ENCODE measurements around the gene LPCAT3.

Gene LPCAT3

DNA sequence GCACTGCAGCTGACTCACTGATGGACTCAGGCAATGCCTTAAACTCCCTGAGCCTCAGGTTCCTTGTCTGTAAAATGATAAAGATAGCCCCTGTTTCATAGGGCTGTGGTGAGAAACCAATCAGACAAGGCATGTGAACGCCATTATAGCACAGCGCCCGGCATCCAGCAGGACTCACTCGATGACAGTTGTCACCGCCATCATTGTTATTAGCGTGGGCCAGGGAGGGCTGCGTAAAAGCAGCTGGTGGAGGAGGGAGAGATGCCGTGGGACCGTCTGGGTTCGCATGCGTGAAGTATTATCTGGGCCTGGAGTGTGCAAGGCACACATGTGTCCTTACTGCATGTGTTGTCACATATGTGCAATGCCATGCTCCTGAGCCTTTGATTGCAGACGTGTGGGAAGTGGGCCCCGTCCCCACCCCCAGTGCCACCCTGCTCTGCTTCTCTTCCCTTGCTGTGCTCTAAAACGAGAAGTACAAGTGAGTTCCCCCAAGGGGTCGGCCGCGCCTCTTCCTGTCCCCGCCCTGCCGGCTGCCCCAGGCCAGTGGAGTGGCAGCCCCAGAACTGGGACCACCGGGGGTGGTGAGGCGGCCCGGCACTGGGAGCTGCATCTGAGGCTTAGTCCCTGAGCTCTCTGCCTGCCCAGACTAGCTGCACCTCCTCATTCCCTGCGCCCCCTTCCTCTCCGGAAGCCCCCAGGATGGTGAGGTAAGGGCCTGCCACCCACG, 67.3 kb downstream of the LPCAT3 start, which contains the start of gene PTPN6:
PTPN6 (plus strand) TSS at position 546 of the 730 bp plus-strand sequence; CDS start at position 703, 157 bp downstream.
- DNase-seq: peak; percentile 73 to 76

DNA sequence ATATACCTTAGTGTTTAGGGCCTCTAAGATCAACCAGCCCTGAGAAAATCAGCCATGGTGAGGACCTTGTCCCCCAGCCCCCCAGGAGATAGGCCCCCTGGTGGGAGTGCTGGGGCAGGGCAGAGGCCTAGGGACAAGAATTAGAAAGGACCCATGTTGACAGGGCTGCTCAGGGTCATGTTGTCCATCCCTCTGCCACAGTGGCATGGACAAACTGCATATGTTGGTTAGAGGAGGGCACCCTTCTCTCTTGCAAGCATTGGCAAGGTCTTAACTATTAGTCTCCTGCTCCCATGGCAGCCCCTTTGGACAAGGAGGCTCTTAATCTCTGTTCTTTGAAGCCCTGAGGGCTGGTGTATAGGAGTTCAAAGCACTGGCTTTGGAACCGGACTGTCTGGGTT, 67.9 kb downstream of the LPCAT3 start:
- peak; percentile 63 to 65 for DNase-seq

DNA sequence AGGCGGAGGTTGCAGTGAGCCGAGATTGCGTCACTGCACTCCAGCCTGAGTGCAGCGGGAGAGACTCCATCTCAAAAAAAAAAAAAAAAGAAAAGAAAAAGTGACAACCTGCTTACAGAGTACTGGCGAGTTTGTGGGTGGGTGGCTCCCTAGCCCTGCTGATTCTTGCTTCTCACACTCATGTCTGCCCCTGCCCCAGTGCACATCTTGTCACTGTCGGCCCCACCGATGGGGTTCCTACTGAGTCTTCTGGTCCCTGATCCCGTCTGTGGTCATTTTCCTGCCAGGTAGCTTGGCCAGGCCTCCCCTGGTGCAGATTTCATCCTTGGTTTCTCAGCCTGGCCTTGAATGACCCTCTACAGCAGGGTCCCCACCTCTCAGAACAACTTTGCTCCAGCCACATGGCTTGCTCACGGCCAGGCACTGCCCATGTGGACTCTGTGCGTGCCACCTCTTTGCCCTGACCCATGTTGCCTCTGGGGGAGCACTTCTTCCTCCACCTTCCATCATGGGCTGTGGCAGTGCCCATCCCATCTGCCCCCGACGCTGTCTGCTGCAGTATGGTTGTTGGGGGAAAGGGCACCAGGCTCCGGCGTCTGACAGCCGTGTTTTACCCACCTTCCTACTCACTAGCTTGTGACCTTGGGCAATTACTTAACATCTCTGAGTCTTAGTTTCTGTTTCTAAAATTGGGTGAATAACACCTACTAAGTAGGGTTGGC, 69.2 kb downstream of the LPCAT3 start:
- DNase-seq: peak in 1 of 2 experiments; percentile 53

DNA sequence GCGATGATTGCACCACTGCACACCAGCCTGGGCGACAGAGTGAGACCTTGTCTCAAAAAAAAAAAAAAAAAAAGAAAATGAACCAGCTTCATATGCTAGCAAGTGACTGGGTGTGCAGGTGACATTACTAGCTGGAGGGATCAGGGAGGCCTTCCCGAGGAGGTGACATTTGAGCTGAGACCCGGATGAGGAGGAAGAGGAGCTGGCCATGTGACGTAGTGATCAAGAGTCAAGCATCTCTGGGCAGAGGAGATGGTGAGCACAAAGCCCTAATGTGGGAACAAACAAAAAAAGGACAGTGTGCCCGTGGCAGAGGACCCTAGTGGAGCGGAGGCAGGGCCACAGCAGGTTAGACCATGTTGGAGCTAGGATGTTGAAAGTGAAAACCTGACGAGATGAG, 70.7 kb downstream of the LPCAT3 start:
- DNase-seq: no peak

DNA sequence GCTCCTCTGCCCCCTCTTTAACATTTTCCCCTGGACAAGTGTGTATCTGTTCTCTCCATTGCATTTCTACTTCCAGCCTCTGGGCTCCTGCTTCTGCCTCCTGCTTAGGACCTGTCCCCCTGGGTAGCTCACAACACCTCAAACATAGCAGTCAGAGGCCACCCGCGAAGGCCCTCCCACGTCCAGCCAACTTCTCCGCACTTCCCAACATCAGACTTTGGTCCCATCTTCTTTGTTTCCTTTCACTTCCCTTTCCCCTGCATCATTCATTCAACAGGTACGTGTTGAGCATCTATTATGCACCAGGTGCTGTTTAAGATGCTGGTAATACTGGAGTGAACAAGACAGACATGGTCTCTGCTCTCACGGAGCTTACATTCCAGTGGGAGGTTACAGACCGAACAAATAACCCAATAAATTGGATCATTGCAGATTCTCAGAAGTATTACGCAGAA, 71.3 kb downstream of the LPCAT3 start:
- no peak for DNase-seq

DNA sequence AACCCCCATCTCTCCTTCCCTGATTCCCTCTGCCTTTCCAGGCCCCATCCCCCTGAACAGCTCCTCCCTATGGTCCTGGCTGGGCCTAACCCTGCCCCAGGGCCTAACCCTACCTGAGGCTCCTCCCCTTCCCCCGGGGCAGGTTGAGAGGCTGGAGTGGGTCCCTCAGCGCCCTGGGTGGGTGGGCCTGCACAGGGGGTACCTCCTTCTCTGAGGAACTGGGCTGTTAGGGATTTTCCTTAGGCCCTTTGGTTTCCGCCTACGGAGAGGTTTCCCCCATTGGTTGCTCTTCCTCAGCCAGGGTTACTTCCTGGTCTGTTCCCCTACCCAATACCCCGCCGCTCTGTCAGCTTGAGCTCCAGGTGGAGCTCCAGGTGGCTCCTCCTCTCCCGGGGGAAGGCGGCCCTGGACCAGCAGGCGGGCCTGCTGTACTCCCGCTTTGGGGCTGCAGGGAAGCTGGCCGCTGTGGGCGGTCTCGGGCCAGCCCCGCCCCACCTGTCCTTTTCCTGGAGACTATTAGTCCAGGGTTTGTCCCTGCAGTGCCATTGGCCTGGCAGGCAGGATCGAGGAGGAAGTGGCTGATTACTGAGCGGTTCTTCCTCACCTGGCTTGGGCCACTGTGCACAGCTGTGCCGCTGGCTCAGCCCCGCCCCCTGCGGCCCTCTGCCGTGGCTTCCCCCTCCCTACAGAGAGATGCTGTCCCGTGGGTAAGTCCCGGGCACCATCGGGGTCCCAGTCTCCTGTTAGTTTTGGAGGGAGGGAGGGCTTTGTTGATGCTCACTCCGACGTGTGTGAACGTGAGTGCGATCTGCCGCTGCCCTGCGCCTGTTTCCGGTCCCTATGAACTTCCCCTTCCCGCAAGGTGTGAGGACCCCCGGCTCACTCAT, 72.0 kb downstream of the LPCAT3 start:
- DNase-seq: peak; percentile 72 to 80

DNA sequence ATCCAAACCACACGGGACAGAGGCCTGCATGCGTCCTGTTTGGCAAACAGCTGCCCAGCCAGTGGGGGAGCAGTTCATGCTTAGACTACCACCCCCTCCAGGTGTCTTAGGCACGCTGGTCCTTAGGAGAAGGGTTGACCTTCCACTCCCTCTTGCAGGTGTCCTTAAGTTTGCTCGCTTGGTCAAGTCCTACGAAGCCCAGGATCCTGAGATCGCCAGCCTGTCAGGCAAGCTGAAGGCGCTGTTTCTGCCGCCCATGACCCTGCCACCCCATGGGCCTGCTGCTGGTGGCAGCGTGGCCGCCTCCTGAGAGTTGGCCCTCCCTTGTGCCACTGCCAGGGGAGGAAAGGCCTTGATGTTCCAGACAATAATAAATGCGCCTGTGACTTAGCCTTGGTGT, 72.7 kb downstream of the LPCAT3 start:
- peak in 1 of 2 experiments; percentile 48 for DNase-seq

DNA sequence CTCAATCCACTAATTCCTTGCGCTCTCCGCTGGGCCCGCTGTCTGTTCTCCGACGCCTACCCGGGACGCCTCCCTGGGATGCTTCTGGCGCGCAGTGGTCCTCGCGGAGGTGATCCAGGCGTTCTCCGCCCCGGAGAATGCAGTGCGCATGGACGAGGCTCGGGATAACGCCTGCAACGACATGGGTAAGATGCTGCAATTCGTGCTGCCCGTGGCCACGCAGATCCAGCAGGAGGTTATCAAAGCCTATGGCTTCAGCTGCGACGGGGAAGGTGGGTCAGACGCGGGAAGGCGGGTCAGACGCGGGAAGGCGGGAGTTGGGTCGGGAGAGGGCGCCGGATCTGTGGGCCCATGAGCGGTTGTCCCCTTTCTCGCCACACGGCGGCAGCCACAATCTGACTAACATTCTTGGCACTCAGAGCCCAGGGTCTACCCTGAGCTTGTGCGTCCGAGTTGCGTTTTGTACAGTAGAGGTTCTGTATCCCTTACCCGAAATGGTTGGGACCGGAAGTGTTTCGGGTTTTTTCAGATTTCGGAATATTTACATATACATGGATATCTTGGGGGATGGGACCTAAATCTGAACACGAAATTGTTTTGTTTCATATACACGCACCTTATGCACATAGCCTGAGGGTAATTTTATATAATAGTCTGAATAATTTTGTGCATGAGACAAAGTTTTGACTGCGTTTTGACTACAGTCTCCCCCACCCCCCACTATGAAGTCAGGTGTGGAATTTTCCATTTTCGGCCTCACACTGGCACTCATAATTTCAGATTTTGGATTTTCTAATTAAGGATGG, 73.7 kb downstream of the LPCAT3 start:
- DNase-seq: peak; percentile 92 to 94

DNA sequence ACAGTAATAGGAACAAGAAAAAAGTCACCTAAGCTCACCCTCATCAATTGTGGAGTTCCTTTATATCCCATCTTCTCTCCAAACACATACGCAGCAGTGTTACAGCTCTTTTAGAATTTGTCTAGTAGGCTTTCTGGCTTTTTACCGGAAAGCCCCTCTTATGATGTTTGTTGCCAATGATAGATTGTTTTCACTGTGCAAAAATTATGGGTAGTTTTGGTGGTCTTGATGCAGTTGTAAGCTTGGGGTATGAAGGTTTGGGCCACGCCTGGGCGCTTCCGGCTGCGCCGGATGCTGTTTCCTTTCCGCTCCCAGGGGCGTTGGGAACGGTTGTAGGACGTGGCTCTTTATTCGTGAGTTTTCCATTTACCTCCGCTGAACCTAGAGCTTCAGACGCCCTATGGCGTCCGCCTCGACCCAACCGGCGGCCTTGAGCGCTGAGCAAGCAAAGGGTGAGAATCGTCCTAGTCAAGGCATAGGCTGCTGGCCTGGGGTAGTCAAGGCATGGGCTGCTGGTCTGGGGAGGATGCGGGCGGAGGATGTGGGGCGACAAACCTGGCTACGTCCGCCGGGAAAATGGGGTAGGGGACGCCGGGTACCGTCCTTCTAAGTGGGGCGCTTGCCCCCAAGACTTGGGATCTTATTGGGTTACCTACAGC, 74.4 kb downstream of the LPCAT3 start, which contains the start of the genes C12orf57 and RNU7-1:
C12orf57 (plus strand) TSS at position 301 of the 659 bp plus-strand sequence; CDS start at position 401, 100 bp downstream.
RNU7-1 (plus strand) TSS at position 95 of the 659 bp plus-strand sequence.
- DNase-seq: peak; percentile 89 to 90

DNA sequence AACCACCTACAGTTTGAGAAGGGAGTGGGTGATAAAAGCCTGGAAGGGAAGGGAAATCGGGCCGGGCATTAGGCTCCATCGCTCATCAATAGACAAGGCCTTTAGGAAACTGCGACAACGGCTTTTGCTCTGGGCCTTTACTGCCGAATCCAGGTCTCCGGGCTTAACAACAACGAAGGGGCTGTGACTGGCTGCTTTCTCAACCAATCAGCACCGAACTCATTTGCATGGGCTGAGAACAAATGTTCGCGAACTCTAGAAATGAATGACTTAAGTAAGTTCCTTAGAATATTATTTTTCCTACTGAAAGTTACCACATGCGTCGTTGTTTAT, 74.9 kb downstream of the LPCAT3 start:
- peak; percentile 74 to 82 for DNase-seq

DNA sequence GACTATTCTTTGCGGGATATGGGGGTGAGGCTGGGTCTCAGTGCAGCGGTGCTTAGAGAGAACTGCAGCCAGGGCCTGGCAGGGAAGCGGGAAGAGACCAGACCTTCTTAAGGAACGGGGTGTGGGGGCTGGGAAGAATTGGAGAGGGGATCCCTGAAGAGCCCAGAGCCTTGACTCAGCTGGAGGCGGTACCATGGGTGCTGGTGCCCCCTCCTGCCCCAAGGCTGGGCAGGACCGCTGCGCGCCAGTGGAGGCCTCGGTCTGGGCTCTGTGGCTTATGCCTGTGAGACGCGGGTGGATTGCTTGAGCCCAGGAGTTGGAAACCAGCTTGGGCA, 76.0 kb downstream of the LPCAT3 start:
- no peak for DNase-seq

DNA sequence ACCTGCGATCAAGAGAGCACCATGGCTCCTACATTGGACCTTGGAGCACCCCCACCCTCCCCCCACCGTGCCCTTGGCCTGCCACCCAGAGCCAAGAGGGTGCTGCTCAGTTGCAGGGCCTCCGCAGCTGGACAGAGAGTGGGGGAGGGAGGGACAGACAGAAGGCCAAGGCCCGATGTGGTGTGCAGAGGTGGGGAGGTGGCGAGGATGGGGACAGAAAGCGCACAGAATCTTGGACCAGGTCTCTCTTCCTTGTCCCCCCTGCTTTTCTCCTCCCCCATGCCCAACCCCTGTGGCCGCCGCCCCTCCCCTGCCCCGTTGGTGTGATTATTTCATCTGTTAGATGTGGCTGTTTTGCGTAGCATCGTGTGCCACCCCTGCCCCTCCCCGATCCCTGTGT, 76.5 kb downstream of the LPCAT3 start:
- no peak for DNase-seq

DNA sequence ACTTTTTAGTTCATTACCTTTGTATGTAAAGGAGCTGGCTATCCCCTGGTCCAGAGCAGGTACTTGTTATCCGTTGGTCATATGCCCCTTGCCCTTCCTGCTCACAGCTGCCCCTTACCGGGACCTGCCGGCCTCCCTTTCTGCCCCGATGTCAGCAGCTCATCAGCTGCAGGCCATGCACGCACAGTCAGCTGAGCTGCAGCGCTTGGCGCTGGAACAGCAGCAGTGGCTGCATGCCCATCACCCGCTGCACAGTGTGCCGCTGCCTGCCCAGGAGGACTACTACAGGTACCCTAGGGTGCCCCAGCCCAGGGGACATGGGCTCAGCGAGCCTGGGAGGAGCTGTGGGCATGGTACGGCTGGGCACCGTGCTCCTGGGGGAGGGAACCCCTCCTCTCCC, 77.0 kb downstream of the LPCAT3 start:
- DNase-seq: no peak

DNA sequence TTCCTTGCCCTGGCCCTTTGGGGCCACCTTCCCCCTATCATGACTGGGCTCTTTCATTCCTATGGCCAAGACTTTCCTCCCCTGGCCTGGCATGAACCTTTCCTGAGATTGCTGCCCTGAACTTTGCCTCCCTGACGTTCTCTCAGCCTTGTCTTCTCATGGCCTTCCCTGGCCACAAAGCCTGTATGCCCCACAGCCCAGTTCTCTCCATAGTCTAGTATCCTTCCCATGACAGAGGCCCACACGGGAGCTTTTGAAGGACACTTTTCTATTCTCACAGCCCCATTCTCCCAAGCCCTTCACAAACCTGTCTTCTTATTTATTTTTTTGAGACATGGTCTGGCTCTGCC, 79.1 kb downstream of the LPCAT3 start:
- DNase-seq: no peak

DNA sequence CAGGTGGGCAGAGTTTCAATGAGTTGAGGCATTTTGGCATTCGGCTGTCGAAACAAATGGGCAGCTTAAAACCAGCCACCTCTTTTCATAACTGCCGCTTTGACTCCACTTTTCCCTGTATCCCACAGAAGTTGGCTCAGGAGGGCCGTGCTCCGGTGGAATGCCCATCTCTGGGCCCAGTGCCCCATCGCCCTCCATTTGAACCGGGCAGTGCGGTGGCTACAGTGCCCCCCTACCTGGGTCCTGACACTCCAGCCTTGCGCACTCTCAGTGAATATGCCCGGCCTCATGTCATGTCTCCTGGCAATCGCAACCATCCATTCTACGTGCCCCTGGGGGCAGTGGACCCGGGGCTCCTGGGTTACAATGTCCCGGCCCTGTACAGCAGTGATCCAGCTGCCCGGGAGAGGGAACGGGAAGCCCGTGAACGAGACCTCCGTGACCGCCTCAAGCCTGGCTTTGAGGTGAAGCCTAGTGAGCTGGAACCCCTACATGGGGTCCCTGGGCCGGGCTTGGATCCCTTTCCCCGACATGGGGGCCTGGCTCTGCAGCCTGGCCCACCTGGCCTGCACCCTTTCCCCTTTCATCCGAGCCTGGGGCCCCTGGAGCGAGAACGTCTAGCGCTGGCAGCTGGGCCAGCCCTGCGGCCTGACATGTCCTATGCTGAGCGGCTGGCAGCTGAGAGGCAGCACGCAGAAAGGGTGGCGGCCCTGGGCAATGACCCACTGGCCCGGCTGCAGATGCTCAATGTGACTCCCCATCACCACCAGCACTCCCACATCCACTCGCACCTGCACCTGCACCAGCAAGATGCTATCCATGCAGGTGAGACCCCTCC, 79.7 kb downstream of the LPCAT3 start:
- no peak for DNase-seq

DNA sequence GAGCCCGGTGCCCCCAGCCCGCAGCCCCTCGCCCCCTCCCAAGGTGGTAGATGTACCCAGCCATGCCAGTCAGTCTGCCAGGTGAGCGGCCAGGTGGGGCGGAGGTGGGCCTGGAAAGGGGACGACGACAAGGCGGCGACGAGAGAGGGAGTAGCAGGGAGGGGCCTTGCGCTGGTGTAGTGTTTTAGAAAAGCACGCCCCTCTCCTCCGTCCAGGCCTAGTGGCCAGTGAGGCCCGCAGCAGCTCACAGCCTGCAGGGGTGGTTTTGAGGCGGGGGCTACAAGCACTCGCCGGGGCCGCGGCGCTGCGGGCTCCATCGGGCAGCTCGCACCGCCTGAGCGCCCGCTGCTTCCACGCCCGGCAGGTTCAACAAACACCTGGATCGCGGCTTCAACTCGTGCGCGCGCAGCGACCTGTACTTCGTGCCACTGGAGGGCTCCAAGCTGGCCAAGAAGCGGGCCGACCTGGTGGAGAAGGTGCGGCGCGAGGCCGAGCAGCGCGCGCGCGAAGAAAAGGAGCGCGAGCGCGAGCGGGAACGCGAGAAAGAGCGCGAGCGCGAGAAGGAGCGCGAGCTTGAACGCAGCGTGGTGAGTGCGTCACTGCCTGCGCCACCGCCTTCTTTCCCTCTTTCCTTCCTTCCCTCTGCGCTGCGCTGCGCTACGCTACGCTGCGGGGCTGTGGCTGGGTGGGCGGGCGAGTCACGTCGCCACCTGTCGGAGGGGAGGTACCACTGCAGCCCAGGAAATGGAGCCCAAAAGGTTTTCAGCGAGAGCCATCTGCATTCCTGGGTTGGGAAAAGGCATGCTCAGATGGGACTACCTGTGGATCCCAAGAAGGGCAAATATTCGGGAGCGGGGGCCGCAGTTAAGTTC, 80.6 kb downstream of the LPCAT3 start:
- DNase-seq: peak; percentile 93 to 94

DNA sequence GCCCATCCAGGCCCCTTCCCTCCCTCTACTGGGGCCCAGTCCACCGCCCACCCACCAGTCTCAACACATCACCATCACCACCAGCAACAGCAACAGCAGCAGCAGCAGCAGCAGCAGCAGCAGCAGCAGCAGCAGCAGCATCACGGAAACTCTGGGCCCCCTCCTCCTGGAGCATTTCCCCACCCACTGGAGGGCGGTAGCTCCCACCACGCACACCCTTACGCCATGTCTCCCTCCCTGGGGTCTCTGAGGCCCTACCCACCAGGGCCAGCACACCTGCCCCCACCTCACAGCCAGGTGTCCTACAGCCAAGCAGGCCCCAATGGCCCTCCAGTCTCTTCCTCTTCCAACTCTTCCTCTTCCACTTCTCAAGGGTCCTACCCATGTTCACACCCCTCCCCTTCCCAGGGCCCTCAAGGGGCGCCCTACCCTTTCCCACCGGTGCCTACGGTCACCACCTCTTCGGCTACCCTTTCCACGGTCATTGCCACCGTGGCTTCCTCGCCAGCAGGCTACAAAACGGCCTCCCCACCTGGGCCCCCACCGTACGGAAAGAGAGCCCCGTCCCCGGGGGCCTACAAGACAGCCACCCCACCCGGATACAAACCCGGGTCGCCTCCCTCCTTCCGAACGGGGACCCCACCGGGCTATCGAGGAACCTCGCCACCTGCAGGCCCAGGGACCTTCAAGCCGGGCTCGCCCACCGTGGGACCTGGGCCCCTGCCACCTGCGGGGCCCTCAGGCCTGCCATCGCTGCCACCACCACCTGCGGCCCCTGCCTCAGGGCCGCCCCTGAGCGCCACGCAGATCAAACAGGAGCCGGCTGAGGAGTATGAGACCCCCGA, 81.4 kb downstream of the LPCAT3 start:
- DNase-seq: peak; percentile 66 to 78

DNA sequence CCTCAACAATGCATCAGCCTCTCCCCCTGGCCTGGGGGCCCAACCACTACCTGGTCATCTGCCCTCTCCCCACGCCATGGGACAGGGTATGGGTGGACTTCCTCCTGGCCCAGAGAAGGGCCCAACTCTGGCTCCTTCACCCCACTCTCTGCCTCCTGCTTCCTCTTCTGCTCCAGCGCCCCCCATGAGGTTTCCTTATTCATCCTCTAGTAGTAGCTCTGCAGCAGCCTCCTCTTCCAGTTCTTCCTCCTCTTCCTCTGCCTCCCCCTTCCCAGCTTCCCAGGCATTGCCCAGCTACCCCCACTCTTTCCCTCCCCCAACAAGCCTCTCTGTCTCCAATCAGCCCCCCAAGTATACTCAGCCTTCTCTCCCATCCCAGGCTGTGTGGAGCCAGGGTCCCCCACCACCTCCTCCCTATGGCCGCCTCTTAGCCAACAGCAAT, 82.1 kb downstream of the LPCAT3 start:
- DNase-seq: no peak

Data from activated T-cell treated with anti-CD3 and anti-CD28 coated beads, Interleukin-2, amount 50 U/mL, for 48 hours (primary cell).